Activated T-helper 2 cell treated with anti-CD3 and anti-CD28 coated beads, Interferon-gamma antibody, Interleukin-2, Interleukin-4, amounts not matched to agents 10 μg/mL and 5 μg/mL and 100 μg/mL, durations not matched to agents 14 hours and 24 hours and 36 hours (primary cell): Measurements from ENCODE around the gene PLOD1. TPM values are rescaled to one million over a fixed set of nuclear protein-coding genes. Genes with fewer than 3 reads are reported as not detected.
"Not testable (repeated sequence)": the region's sequence is repeated elsewhere in the genome, so short reads cannot be mapped to it uniquely, and the experiment has no call there.

Experiments used
- DNase-seq: peaks from one replicate; pipeline ENCODE4 v3.0.0; 2021; ENCODE audit warnings: low spot score
- H3K27ac Mint-ChIP-seq: one replicate; pipeline ENCODE4 v1.8.0; 2021; ENCODE audit warnings: mixed read lengths
- H3K27me3 Mint-ChIP-seq: one replicate; pipeline ENCODE4 v1.8.0; 2021; ENCODE audit warnings: low read depth, mixed read lengths
- H3K36me3 Mint-ChIP-seq: one replicate; pipeline ENCODE4 v1.8.0; 2021; ENCODE audit warnings: low read depth, mixed read lengths
- H3K4me1 Mint-ChIP-seq: one replicate; pipeline ENCODE4 v1.8.0; 2021; ENCODE audit warnings: low read depth, mixed read lengths
- H3K4me3 Mint-ChIP-seq: one replicate; pipeline ENCODE4 v1.8.0; 2021; ENCODE audit warnings: low read depth, mild to moderate bottlenecking, moderate library complexity, mixed read lengths
- H3K9me3 Mint-ChIP-seq: one replicate; pipeline ENCODE4 v1.8.0; 2021; ENCODE audit warnings: mixed read lengths
- intact Hi-C: fragments of 100-400 bp; cut with micrococcal nuclease; formaldehyde crosslinking; loops from one replicate; pipeline ENCODE4 v1.15.1; 2023
- total RNA-seq: library from RNA; stranded (reverse); gene quantifications from 2 replicates; pipeline ENCODE4 v1.2.3, GENCODE V29; 2022

Gene PLOD1
- total RNA-seq, 1 donor from 2014 or later = 44.0 TPM

DNA sequence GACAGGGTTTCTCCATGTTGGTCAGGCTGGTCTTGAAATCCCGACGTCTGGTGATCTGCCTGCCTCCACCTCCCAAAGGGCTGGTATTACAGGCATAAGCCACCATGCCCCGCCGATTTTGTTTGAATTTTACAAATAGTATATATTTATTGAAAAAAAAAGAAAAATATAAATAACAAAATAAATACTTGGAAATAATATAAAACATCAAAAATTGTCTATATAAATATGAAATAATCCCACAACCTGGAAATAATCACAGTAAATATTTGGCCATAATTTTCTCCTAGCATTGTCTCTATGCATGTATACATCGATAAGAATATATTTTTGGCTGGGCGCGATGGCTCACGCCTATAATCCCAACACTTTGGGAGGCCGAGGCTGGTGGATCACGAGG, 2.7 kb upstream of the PLOD1 start:
- H3K27ac Mint-ChIP-seq = no peak overlapping the region
- H3K9me3 Mint-ChIP-seq = no peaks in the 10 kb centered on the region
- no peak for DNase-seq
- H3K36me3 Mint-ChIP-seq = no peaks in the 10 kb centered on the region
- intact Hi-C loops = loop anchor here (5.0 to 10.0 kb wide), 2 partner anchors 50 to 657 kb away; partner anchors contain the start of genes MFN2 and UBIAD1
- H3K4me3 Mint-ChIP-seq = no peak overlapping the region
- H3K4me1 Mint-ChIP-seq = peaks cover 9% of the 10 kb centered on the region
- H3K27me3 Mint-ChIP-seq = no peaks in the 10 kb centered on the region

DNA sequence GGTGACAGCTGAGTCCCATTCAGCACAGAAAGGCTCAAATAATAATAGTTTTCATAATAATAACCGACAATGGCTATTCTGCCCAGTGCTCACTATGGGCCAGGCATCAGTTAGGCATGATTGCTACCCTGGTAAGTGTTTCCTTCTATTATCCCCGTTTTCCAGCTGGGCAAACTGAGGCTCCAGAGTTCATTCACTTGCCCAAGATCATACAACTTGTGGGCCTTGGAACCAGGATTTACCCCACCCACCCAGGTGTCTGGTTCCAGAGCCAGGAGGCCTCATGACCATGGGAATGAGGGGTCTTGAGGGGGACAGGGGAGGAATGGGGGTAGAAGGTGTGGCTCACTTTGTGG, 518 bp downstream of the PLOD1 start:
- peaks cover 6% of the 10 kb centered on the region for H3K36me3 Mint-ChIP-seq
- H3K27me3 Mint-ChIP-seq = no peaks in the 10 kb centered on the region
- H3K9me3 Mint-ChIP-seq = no peaks in the 10 kb centered on the region
- intact Hi-C loops = loop anchor here (10.0 kb wide), 1 partner anchor 660 kb away; the partner anchor contains the start of gene UBIAD1
- peaks cover 5% of the 10 kb centered on the region for H3K4me1 Mint-ChIP-seq
- peak overlapping the region; percentile 81 for H3K4me3 Mint-ChIP-seq
- H3K27ac Mint-ChIP-seq = no peak overlapping the region
- DNase-seq = no peak

DNA sequence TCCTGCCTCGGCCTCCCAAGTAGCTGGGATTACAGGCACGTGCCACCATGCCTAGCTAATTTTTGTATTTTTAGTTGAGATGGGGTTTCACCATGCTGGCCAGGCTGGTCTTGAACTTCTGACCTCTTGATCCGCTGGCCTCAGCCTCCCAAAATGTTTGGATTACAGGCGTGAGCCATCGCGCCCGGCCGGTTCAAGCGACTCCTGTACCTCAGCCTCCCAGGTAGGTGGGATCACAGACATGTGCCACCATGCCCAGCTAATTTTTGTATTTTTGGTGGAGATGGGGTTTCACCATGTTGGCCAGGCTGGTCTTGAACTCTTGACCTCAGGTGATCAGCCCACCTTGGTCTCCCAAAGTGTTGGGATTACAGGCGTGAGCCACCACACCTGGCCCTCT, 1.2 kb downstream of the PLOD1 start:
- H3K4me1 Mint-ChIP-seq, H3K27ac Mint-ChIP-seq, H3K36me3 Mint-ChIP-seq, H3K9me3 Mint-ChIP-seq, DNase-seq, H3K27me3 Mint-ChIP-seq: not testable (repeated sequence)
- intact Hi-C loops = loop anchor here (10.0 kb wide), 1 partner anchor 661 kb away; the partner anchor contains the start of gene UBIAD1
- peak overlapping the region; percentile 26 for H3K4me3 Mint-ChIP-seq

DNA sequence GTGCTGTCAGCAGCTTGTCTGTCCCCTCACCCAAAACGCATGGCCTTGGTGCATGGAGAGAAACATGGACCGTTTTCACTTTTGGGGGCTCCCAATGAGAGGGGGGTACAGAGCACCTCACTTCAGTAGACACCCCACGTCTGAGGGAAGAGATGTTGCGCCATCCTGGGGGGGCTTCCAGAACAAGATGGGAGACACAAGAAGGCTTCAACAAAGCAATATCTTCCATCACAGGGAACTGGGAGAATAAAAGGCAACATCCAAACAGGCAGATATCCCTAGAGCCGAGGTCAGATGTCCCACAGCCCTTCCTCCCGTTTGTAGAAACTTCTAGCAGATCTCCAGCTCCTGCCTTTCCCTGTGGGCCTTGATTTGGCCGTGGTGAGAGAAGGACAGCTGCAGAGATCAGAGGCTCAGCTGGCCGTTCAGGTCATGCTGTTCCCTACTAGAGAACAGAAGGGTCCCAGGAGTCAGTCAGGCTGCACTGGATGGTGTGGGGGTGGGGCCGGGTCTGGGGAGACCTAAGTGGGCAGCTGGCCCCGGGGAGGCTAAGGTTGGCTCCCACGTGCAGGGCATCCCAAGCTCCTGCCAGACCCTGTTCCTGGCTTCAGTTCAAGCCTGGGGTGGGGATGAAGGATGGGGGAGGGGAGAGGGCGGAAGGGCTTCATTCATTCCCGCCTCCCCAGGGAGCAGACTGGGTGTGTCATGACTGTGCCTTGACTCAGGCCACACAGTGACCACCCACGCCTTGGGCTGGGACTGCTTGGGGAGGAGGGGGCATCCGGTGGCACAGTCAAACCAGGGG, 4.4 kb downstream of the PLOD1 start:
- no peaks in the 10 kb centered on the region for H3K27me3 Mint-ChIP-seq
- intact Hi-C loops = loop anchor here (10.0 kb wide), 1 partner anchor 664 kb away; the partner anchor contains the start of gene UBIAD1
- peaks cover 6% of the 10 kb centered on the region for H3K36me3 Mint-ChIP-seq
- no peaks in the 10 kb centered on the region for H3K9me3 Mint-ChIP-seq
- peaks cover 4% of the 10 kb centered on the region for H3K4me1 Mint-ChIP-seq
- H3K27ac Mint-ChIP-seq = no peak overlapping the region
- no peak for DNase-seq
- no peak overlapping the region for H3K4me3 Mint-ChIP-seq

DNA sequence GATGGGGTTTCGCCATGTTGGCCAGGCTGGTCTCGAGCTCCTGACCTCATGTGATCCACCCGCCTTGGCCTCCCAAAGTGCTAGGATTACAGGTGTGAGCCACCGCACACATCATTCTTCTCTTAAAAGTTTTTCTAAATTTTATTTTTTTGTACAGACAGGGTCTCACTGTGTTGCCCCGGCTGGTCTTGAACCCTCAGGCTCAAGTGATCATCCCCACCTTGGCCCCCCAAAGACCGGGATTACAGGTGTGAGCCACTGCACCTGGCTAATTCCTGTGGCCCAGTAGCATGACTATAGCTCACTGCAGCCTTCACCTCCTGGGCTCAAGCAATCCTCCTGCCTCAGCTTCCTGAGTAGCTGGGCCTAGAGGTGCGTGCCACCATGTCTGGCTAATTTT, 5.3 kb downstream of the PLOD1 start:
- DNase-seq, H3K27me3 Mint-ChIP-seq, H3K4me3 Mint-ChIP-seq, H3K9me3 Mint-ChIP-seq, H3K27ac Mint-ChIP-seq, H3K4me1 Mint-ChIP-seq, H3K36me3 Mint-ChIP-seq: not testable (repeated sequence)
- intact Hi-C loops = loop anchor here (10.0 kb wide), 1 partner anchor 665 kb away; the partner anchor contains the start of gene UBIAD1

DNA sequence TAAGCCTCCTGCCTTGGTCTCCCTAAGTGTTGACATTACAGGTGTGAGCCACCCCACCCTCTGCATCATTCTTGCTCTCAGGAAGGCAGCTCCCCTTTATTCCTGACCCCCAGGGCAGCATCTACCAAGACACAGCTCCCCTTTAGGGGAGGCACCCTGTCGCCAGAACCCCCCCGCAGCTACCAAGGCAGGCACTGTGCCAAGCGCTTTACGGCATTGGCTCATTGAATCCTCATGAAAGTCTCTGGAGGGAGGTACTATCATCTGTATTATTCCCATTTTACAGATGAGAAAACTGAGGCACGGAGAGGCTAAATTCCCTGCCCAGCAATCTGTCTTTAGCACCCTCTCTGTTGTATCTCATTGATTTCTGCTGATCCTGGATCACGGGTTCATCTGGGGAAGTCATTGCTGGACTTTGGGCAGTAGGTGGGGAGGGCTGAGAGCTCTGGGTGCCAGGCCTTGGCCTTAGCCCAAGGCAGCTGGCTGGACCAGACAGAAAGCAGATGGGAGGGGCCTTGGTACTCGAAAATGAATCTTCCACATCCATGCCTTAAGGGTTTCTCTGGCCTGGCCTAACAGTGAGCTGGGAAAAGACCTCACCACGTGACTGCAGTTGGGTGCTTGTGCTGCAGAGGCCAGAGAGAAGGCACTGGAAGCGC, 5.9 kb downstream of the PLOD1 start:
- peaks cover 4% of the 10 kb centered on the region for H3K4me1 Mint-ChIP-seq
- no peaks in the 10 kb centered on the region for H3K27me3 Mint-ChIP-seq
- no peak overlapping the region for H3K27ac Mint-ChIP-seq
- H3K4me3 Mint-ChIP-seq = no peak overlapping the region
- intact Hi-C loops = no loop called here
- H3K9me3 Mint-ChIP-seq = no peaks in the 10 kb centered on the region
- no peak for DNase-seq
- peaks cover 6% of the 10 kb centered on the region for H3K36me3 Mint-ChIP-seq

DNA sequence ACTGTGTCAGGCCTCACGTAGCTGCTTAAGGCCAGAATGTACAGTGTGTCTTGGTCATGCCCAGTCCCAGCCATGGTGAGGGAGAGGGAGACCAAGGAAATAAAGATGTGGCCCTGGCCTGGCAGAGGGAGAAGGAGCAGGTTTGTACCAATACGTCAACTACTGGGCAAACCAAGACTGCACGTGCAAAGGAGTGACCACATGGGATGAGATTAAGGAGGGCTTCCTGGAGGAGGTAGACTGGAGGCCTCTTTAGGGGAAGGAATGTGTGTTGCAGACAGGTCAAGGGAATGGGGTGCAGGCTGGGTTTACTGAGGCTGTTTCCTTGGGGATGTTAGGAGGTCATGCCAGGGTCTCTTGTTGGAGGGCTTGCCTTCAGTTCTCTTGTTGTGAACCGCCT, 7.8 kb downstream of the PLOD1 start:
- no peaks in the 10 kb centered on the region for H3K4me1 Mint-ChIP-seq
- intact Hi-C loops = no loop called here
- peaks cover 11% of the 10 kb centered on the region for H3K36me3 Mint-ChIP-seq
- H3K27ac Mint-ChIP-seq = no peak overlapping the region
- no peak overlapping the region for H3K4me3 Mint-ChIP-seq
- no peak for DNase-seq
- peaks cover 3% of the 10 kb centered on the region for H3K9me3 Mint-ChIP-seq
- H3K27me3 Mint-ChIP-seq = no peaks in the 10 kb centered on the region

DNA sequence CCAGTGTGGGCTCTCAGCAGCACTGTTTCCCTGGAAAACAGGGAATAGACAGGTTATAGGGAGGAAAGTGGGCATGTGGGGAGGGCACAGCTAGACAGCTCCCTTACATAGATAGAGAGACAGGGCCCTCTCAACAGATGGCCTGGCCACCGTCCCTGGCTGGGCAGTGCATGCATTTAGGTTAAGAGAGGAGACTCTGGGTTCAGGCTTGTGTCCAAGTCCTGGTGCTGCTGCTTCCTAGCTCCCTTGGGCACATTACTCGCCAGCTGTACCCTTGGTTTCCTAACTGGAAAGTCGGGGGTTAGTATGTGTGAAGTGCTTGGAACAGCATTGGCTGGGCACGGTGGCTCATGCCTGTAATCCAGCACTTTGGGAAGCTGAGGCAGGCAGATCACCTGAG, 9.1 kb downstream of the PLOD1 start:
- H3K27me3 Mint-ChIP-seq = no peaks in the 10 kb centered on the region
- peaks cover 22% of the 10 kb centered on the region for H3K36me3 Mint-ChIP-seq
- intact Hi-C loops = no loop called here
- H3K4me3 Mint-ChIP-seq = no peak overlapping the region
- DNase-seq = no peak
- H3K27ac Mint-ChIP-seq = no peak overlapping the region
- no peaks in the 10 kb centered on the region for H3K4me1 Mint-ChIP-seq
- H3K9me3 Mint-ChIP-seq = peaks cover 3% of the 10 kb centered on the region

DNA sequence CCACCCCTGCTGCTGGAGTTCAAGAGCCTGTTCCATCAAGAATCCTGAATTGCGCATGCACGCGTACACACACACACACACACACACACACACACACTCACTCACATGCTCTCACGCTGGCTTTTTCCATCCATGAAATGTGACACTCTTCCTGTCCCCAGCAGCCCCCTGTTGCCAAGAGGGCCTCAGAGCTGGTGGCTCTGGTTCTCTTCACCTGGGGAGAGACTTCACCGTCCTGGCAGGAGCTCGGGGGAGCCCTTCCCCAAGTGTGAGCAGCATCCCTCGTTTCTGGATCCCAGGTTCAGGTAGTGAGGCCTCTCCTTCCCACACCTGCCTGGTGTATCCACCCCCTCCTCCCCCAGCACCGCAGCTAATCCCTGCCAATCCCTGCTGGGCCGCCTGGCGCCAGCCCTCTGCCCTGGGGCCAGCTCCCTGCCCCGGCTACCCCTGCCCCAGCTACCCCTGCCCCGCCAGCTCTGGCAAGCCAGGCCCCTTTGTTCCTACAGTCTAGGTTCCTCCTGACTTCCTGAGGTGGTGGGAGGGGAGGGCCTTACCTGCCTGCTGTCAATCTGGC, 9.9 kb downstream of the PLOD1 start:
- Mint-ChIP-seq H3K9me3 (peaks cover 3% of the 10 kb centered on the region), H3K27me3 (no peaks in the 10 kb centered on the region), H3K27ac (no peak overlapping the region), H3K4me3 (no peak overlapping the region), H3K4me1 (no peaks in the 10 kb centered on the region), H3K36me3 (peaks cover 26% of the 10 kb centered on the region)
- no peak for DNase-seq
- intact Hi-C loops = no loop called here

DNA sequence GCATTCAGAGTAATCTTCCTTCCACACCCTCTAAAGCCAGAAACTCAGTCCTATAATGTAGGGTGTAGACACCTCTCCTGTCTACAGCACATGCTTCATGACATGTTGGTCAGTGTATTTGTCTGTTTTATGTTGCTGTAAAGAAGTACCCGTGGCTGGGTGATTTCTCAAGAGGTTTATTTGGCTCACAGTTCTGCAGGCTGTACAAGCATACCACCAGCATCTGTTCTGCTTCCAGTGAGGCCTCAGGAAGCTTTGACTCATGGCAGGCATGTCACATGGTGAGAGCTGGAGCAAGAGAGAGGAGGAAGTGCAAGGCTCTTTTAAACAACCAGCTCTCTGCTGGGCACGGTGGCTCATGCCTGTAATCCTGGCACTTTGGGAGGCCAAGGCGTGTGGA, 12.1 kb downstream of the PLOD1 start:
- Mint-ChIP-seq H3K9me3 (peaks cover 3% of the 10 kb centered on the region), H3K36me3 (peaks cover 30% of the 10 kb centered on the region), H3K27ac (no peak overlapping the region), H3K4me3 (no peak overlapping the region), H3K27me3 (no peaks in the 10 kb centered on the region), H3K4me1 (no peaks in the 10 kb centered on the region)
- intact Hi-C loops = no loop called here
- DNase-seq = no peak

DNA sequence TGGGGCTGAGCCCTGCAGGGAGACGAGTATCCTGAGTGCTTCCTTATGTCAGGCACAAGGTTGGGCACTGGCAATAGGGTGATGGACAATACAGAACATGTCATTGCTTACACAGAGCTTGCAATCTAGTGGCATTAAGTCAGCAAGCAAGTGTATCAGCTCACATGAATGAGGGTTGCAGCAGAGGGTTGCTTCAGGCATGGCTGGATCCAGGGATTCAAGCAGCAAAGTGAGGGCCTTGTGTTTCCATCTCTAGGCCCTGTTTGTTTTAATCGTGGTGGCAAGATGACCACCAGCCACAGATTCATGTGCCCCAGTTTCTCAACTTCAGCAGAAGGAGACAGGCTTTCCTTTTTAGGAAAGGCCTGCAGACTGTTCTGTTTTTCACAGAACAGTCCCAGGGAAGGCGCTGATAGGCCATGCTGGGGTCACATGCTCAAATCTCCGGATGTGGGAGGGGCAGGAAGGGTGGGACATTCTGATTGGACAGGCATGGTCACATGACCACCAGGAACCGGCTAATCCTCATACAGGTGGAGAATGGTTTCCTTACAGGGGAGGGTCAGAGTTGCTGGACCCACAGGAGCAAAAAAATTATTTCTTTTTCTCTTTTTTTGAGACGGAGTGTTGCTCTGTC, 14.4 kb downstream of the PLOD1 start:
- intact Hi-C loops = no loop called here
- H3K4me1 Mint-ChIP-seq = no peaks in the 10 kb centered on the region
- H3K36me3 Mint-ChIP-seq = peaks cover 30% of the 10 kb centered on the region
- H3K27ac Mint-ChIP-seq = no peak overlapping the region
- no peak for DNase-seq
- no peaks in the 10 kb centered on the region for H3K27me3 Mint-ChIP-seq
- H3K9me3 Mint-ChIP-seq = peaks cover 3% of the 10 kb centered on the region
- no peak overlapping the region for H3K4me3 Mint-ChIP-seq

DNA sequence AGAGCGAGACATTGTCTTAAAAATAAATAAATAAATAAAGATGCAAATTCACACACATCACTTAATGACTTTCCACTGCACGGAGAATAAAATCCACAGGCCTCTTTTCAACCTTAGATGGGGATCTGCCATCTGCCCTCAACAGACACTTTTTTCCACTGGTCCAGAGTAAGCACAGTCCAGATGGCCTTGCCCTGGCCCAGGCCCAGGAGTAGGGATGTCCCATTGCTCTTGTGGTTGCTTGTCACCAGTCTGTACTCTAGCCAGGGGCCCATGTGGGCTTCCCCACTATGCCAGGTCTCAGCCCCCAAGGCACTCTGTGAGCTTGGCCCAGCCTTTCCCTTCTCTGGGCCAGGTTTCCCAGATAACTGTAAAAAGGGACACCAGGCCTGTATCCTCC, 17.4 kb downstream of the PLOD1 start:
- Mint-ChIP-seq H3K27me3 (no peaks in the 10 kb centered on the region), H3K9me3 (no peaks in the 10 kb centered on the region), H3K4me3 (no peak overlapping the region), H3K27ac (no peak overlapping the region), H3K4me1 (no peaks in the 10 kb centered on the region), H3K36me3 (peaks cover 24% of the 10 kb centered on the region)
- no peak for DNase-seq
- intact Hi-C loops = no loop called here
